RPMI7951 (cell line): Measurements from ENCODE around the gene ASB5. TPM values are rescaled to one million over a fixed set of nuclear protein-coding genes. Genes with fewer than 3 reads are reported as not detected.

Source experiments
- total RNA-seq: library from RNA; depleted of rRNA; stranded (reverse); fragments of >200 nt; shearing (Covaris generic); gene quantifications from 2 replicates; pipeline ENCODE4 v1.2.3, GENCODE V29; 2014; rRNA removed

Gene ASB5
- total RNA-seq, 1 experiment from 2014 or later: not detected

Other genes starting within 250 kb of the ASB5 start
- 0.48 and 0.98 TPM in 2 replicates for gene WDR17, start 203.4 kb downstream of the ASB5 start, total RNA-seq
- not detected in 2 replicates for gene SPATA4, start 73.6 kb downstream of the ASB5 start, total RNA-seq
- gene SPCS3, start 50.7 kb upstream of the ASB5 start, total RNA-seq: 60.4 and 62.4 TPM in 2 replicates